Glutamatergic neuron (in vitro differentiated cells): ENCODE data around the gene MIS12. TPM values are rescaled to one million over a fixed set of nuclear protein-coding genes. Genes with fewer than 3 reads are reported as not detected.

ENCODE experiments used
- DNase-seq: peaks from one replicate; pipeline ENCODE4 v3.0.0; 2022
- H3K27ac Mint-ChIP-seq: one replicate; pipeline ENCODE4 v1.8.0; 2020; ENCODE audit warnings: mild to moderate bottlenecking, mixed read lengths, inconsistent platforms; ENCODE audit not compliant: unreplicated experiment
- H3K27me3 Mint-ChIP-seq: one replicate; pipeline ENCODE4 v1.8.0; 2020; ENCODE audit warnings: mild to moderate bottlenecking, moderate library complexity, mixed read lengths, inconsistent platforms; ENCODE audit not compliant: unreplicated experiment
- H3K36me3 Mint-ChIP-seq: one replicate; pipeline ENCODE4 v1.8.0; 2020; ENCODE audit warnings: mild to moderate bottlenecking, mixed read lengths, inconsistent platforms; ENCODE audit not compliant: unreplicated experiment
- H3K4me1 Mint-ChIP-seq: one replicate; pipeline ENCODE4 v1.8.0; 2020; ENCODE audit warnings: mild to moderate bottlenecking, low read depth, mixed read lengths, inconsistent platforms; ENCODE audit not compliant: unreplicated experiment
- H3K4me3 Mint-ChIP-seq: one replicate; pipeline ENCODE4 v1.8.0; 2020; ENCODE audit warnings: mild to moderate bottlenecking, mixed read lengths, inconsistent platforms; ENCODE audit not compliant: unreplicated experiment
- H3K9me3 Mint-ChIP-seq: one replicate; pipeline ENCODE4 v1.8.0; 2020; ENCODE audit warnings: mild to moderate bottlenecking, moderate library complexity, mixed read lengths, inconsistent platforms; ENCODE audit not compliant: unreplicated experiment
- total RNA-seq: library from RNA; stranded (reverse); fragmentation: NEBNext Ultra II Directional; extraction: Animal tissue kit (Norgen Biotek cat#: 25700); gene quantifications from one replicate; pipeline ENCODE4 v1.2.1, GENCODE V29; 2021; ENCODE audit not compliant: unreplicated experiment
- TF ChIP-seq, protein P1 (sequence below): fragments of 200-600 bp; sonication (generic); IDR thresholded peaks from one replicate; pipeline ENCODE4 v1.5.0; 2021; ENCODE audit not compliant: partially characterized antibody, unreplicated experiment

The MIS12 gene
- total RNA-seq, 1 donor from 2014 or later: 23.2 TPM

GRCh38 chr17:5480962-5481361 lies 5.4 kb upstream of the MIS12 start:
- peaks cover 5% of the 10 kb centered on the region for H3K36me3 Mint-ChIP-seq

DNA sequence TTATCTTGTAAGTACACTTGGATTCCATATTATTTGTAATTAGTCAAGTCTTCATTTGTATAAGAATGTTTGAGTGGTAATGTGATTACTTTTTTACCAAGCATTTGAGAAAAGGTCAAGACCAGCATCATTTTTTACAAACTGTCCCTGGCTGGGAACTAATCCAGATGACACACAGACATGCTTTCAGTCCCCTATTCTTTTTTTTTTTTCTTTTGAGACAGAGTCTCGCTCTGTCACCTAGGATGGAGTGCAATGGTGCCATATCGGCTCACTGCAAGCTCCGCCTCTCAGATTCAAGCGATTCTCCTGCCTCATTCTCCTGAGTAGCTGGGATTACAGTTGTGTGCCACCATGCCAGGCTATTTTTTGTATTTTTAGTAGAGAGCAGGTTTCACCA lies 4.9 kb upstream of the MIS12 start:
- DNase-seq: no peak
- TF ChIP-seq, protein P1, sequence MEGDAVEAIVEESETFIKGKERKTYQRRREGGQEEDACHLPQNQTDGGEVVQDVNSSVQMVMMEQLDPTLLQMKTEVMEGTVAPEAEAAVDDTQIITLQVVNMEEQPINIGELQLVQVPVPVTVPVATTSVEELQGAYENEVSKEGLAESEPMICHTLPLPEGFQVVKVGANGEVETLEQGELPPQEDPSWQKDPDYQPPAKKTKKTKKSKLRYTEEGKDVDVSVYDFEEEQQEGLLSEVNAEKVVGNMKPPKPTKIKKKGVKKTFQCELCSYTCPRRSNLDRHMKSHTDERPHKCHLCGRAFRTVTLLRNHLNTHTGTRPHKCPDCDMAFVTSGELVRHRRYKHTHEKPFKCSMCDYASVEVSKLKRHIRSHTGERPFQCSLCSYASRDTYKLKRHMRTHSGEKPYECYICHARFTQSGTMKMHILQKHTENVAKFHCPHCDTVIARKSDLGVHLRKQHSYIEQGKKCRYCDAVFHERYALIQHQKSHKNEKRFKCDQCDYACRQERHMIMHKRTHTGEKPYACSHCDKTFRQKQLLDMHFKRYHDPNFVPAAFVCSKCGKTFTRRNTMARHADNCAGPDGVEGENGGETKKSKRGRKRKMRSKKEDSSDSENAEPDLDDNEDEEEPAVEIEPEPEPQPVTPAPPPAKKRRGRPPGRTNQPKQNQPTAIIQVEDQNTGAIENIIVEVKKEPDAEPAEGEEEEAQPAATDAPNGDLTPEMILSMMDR: no peak
- no peak overlapping the region for H3K4me3 Mint-ChIP-seq
- peaks cover 3% of the 10 kb centered on the region for H3K4me1 Mint-ChIP-seq
- H3K27ac Mint-ChIP-seq: no peak overlapping the region
- H3K9me3 Mint-ChIP-seq: peaks cover 6% of the 10 kb centered on the region
- H3K27me3 Mint-ChIP-seq: no peaks in the 10 kb centered on the region
- H3K36me3 Mint-ChIP-seq: peaks cover 5% of the 10 kb centered on the region

More at GRCh38 chr17:5480962-5481361, 5.4 kb upstream of the MIS12 start:
- no peak for DNase-seq
- Mint-ChIP-seq H3K9me3 (peaks cover 6% of the 10 kb centered on the region), H3K27ac (no peak overlapping the region), H3K4me3 (no peak overlapping the region), H3K4me1 (peaks cover 3% of the 10 kb centered on the region), H3K27me3 (no peaks in the 10 kb centered on the region)
- TF ChIP-seq, protein P1: no peak

GRCh38 chr17:5485270-5486205 lies 828 bp upstream of the MIS12 start, which contains the start of gene DERL2:
Gene DERL2 (minus strand): TSS chr17:5486178. CDS start chr17:5486161, 17 bp downstream.
- Mint-ChIP-seq H3K36me3 (no peaks in the 10 kb centered on the region), H3K4me1 (peaks cover 7% of the 10 kb centered on the region), H3K27ac (peak within 1 kb of the TSS; percentile 93), H3K4me3 (peak within 1 kb of the TSS; percentile 100), H3K27me3 (peaks cover 3% of the 10 kb centered on the region), H3K9me3 (peaks cover 6% of the 10 kb centered on the region)
- DNase-seq: no peak
- TF ChIP-seq, protein P1: no peak

DNA sequence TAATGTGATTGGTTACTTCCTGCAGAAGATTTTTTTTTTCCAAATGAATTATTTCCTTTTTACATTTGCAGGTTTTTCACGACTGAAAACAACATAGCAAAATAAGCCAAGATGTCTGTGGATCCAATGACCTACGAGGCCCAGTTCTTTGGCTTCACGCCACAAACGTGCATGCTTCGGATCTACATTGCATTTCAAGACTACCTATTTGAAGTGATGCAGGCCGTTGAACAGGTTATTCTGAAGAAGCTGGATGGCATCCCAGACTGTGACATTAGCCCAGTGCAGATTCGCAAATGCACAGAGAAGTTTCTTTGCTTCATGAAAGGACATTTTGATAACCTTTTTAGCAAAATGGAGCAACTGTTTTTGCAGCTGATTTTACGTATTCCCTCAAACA lies 2.4 kb downstream of the MIS12 start:
- no peak overlapping the region for H3K4me3 Mint-ChIP-seq
- TF ChIP-seq, protein P1: no peak
- H3K36me3 Mint-ChIP-seq: peaks cover 5% of the 10 kb centered on the region
- H3K27ac Mint-ChIP-seq: no peak overlapping the region
- DNase-seq: no peak
- peaks cover 6% of the 10 kb centered on the region for H3K9me3 Mint-ChIP-seq
- H3K27me3 Mint-ChIP-seq: peaks cover 3% of the 10 kb centered on the region
- peaks cover 7% of the 10 kb centered on the region for H3K4me1 Mint-ChIP-seq

GRCh38 chr17:5492970-5493369 lies 6.6 kb downstream of the MIS12 start:
- DNase-seq: no peak
- TF ChIP-seq, protein P1: no peak
- peaks cover 6% of the 10 kb centered on the region for H3K36me3 Mint-ChIP-seq
- no peaks in the 10 kb centered on the region for H3K4me1 Mint-ChIP-seq
- H3K9me3 Mint-ChIP-seq: no peaks in the 10 kb centered on the region
- H3K27ac Mint-ChIP-seq: no peak overlapping the region
- no peaks in the 10 kb centered on the region for H3K27me3 Mint-ChIP-seq
- no peak overlapping the region for H3K4me3 Mint-ChIP-seq
